SIG-M5 treated with dmso at 0.1 percent for 504 hours (cell line): ENCODE results near the gene SYT14.
"Not testable (repeated sequence)": the region's sequence is repeated elsewhere in the genome, so short reads cannot be mapped to it uniquely, and the experiment has no call there.

Source experiments
- DNase-seq: peaks from one replicate; lab custom pipeline; 2025; ENCODE audit not compliant: unreplicated experiment; lab: John Stamatoyannopoulos, UW

Gene SYT14

DNA sequence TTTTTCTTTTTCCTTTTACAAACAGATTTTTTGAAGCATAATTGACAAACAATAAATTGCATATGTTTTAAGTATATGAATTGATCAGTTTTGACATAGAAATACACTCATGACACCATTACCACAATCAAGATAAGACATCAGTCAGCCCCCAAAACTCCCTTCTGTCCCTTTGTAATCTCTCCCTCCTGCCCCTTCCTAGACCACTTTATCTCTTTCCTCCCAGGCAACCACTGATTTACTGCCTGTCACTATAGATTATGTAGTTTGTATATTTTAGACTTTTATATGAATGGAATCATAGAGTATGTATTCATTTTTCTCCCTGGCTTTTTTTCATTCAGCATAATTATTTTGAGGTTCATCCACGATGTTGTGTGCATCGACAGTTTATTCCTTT lies 6.9 kb upstream of the SYT14 start:
- DNase-seq: no peak

DNA sequence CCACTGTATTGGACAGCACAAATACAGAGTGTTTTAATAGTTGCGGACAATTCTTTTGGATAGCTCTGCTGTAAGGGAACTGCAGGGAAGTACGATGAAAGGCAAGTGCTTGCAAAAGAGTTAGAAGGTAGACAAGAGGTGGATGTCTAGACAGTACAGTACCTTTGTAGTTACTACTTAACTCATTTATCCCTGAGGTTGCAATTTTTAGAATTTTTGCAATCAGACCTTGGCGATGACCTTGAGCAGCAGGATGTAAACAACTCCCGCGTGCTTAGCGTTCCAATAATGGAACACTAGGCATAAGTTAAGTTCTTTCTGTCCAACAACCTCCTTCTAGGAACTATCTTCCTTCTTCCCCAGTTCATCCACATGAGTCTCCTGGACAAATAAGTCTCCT lies 1.9 kb upstream of the SYT14 start:
- no peak for DNase-seq

DNA sequence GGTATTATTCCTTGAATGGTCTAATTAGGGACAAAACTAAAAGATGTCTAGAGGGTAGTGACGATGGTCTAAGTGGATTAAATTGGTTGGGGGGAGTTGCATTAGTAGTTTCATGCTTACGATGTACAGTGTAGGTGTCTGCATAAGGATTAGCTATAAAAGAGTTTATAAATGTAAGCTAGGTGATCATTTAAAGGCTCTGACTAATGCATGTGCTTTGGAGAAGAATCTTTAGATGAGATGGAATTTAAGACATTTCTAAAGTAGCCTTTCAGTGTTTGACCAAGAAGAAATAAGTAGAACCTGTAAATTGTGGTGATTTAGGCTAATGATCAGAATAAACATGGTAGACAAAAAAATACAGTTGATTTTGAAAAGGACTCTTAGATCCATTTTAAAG lies 7.4 kb downstream of the SYT14 start:
- DNase-seq: no peak

DNA sequence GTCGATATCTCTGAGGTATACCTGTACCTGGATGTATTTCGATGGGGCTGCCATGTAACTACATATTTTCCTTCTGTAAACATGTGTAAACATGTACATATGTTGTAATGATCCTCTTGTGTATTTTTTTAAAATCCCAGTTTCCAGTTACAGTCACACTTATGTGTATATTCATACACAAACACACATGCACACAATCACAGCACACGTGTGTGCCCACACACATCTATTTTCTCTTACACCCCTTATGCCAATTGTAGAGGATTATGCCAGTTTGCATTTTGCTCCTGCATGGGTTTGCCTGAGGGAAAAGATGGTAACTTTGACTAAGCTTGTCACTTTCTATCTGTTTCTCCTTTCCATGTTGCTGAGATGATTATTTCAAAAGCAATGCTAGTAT lies 10.1 kb downstream of the SYT14 start:
- no peak for DNase-seq

DNA sequence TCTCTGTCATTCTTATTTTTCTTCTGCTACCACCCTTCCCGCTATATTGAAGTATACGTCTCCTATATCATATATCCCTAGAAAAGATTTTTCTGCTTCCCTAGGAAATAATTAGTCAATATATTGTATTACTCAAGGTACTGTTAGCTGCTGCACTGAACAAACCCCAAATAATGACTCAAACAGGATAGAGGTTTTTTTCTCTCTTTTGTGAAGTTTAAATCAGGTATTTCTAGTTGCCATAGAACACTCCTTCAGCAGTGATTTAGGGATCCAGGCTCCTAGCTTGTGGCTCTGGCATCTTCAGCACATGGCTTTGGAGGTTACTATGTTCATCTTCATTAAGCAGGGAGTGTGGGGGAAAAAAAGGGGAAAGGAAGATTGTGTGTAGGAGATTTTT lies 18.1 kb downstream of the SYT14 start:
- DNase-seq: no peak

DNA sequence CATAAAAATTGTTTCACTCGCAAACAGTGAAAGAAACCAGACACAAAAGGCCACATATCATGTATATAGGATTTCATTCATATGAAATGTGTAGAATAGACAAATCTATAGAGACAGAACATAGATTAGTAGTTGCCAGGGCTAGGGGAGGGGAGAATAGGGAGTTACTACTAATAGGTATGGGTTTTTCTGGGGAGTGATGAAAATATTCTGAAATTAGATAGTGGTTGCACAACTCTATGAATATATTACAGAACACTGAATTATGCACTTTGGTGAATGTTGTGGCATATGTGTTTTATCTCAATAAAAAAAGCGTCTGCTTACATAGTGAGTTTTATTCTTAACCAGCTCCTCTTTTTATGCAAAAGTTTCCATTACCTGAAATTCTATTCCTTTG lies 21.6 kb downstream of the SYT14 start:
- no peak for DNase-seq

DNA sequence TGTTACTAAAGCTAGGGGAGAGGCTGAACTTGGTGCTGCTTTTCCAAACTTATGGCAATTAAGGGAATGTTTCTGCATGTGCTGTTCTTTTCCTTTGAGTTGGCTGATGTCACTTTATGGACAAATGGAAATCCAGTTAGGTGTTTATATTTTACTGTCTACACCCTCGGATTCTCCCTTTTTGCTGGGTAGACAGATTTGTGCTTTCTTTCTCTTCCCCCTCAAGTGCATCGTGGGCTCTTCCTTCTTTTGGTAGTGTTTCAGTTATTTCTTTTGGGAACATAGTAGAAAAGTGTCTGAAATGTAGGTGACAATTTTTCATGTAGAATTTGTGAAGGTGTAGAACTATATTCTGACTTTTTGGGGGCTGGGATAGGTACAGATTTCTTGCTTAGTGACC lies 22.9 kb downstream of the SYT14 start:
- DNase-seq: no peak

DNA sequence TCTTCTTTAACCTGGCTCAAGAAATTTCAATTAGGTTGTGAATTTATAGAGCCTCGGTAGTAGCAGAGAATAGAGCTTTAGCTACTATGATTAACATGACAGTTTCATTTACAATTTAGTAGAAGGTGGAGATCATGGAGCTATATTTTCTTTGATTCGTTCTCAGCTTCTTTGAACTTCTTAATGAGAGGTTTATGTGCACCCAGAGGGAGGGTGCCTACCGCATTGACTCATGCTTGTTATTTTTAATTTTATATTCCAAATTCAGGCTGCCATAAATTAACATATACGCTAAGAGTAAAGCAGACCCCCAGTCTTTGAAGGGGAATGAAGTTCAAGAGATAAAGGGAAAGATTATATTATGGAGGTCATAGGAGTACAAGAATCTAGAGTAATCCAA lies 24.4 kb downstream of the SYT14 start:
- no peak for DNase-seq

DNA sequence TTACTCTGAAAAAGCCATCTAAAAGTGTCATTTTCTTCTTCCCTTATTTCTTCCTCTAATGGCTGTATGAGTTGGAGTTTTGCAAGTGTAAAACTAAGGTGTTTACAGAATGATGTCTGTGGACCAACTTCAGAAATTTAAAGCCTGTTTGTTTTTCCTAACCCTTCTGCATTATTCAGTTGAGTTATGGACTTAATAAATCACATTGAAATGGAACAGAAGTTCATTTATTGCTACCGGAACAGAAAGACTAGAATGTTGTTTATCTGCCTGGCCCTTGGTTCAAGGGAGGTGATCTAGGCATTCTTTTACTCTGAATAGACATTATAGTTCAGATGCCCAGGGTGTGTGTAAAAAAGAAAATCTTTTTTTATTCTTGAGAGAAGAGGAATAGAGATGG lies 24.8 kb downstream of the SYT14 start:
- no peak for DNase-seq

DNA sequence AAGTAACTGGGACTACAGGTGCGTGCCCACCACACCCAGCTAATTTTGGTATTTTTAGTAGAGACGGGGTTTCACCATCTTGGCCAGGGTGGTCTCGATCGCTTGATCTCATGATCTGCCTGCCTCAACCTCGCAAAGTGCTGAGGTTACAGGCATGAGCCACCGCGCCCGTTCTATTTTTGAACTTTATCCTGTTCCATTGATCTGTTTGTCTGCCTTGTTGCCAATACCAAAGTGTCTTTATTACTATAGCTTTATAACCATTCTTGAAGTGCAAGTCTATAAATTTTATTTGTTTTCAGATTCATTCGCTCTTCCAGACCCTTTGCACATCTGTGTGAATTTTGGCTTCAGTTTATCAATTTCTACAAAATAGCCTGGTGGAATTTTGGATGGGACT lies 28.0 kb downstream of the SYT14 start:
- DNase-seq: no peak

DNA sequence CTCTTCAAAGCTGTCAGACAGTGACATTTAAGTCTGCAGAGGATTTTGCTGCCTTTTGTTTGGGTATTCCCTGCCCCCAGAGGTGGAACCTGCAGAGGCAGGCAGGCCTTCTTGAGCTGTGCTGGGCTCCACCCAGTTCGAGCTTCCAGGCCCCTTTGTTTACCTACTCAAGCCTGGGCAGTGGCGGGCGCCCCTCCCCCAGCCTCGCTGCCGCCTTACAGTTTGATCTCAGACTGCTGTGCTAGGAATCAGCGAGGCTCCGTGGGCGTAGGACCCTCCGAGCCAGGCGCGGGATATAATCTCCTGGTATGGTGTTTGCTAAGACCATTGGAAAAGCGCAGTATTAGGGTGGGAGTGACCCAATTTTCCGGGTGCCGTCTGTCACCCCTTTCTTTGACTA lies 40.7 kb downstream of the SYT14 start:
- not testable (repeated sequence) for DNase-seq

DNA sequence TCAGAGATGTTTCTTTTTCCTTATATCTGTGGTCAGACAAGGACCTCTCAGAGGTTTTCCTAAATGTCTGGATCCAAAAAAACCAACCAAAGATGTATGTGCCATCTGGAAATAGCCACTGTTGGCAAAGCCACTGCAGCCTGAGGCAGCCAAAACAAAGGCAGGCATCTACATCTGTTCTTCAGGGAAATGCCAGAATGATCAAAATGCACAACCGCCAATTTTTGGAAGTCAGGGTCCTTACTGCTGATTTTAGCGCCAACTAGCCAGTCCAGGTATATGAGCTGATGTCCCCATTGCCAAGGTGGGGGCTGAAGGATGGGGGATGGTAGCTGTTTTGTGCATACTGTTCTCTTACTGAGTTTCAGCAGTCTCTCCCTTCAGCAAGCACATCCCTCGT lies 45.9 kb downstream of the SYT14 start:
- DNase-seq: no peak

DNA sequence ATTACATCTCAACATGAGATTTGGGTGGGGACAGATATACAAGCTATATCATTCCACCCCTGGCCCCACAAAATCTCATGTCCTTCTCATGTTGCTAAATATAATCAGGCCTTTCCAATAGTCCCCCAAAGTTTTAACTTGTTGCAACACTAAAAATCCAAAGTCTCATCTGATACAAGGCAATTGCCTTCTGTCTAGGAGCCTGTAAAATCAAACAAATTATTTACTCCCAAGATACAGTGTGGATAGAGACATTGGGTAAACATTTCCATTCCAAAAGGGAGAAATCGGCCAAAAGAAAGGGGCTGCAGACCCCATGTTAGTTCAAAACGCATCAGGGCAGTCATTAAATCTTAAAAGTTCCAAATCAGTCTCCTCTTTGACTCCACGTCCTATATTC lies 47.0 kb downstream of the SYT14 start:
- DNase-seq: no peak

DNA sequence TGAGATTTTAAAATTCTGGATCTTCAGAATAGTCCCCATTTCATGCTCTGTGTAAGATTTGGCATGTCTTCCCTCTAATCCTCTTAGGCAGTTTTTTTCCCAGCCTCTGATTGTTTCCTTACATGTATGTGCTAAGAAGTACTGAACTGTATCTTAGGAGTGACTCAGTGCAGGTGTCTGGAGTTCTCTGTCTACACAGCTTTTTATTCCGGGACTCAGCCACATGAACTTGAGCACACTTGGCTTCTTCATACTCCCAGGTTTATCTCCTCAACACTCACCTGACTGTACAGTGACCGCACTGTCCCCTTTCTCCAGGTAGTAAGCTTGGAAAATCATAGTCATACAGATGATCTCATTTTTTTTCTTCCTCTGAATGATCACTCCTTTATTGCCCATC lies 50.7 kb downstream of the SYT14 start:
- no peak for DNase-seq

DNA sequence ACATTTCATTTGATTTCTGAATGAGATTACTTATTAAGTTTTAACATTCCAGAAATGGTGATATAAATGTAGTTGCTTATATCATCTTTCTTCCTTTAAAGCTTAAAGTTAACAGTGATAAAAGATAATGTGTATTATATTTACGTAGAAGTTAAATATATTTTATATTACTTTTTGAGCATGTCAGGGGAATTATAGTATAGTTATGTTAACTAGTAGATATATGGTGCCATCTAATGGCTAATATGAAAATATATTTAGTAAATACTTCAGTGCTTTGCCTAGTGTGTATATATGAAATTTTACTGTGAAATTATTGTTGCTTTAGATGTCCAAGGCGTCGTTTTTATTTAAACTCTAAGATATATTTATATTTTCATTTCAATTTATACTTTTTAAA lies 51.5 kb downstream of the SYT14 start:
- DNase-seq: peak; percentile 14

DNA sequence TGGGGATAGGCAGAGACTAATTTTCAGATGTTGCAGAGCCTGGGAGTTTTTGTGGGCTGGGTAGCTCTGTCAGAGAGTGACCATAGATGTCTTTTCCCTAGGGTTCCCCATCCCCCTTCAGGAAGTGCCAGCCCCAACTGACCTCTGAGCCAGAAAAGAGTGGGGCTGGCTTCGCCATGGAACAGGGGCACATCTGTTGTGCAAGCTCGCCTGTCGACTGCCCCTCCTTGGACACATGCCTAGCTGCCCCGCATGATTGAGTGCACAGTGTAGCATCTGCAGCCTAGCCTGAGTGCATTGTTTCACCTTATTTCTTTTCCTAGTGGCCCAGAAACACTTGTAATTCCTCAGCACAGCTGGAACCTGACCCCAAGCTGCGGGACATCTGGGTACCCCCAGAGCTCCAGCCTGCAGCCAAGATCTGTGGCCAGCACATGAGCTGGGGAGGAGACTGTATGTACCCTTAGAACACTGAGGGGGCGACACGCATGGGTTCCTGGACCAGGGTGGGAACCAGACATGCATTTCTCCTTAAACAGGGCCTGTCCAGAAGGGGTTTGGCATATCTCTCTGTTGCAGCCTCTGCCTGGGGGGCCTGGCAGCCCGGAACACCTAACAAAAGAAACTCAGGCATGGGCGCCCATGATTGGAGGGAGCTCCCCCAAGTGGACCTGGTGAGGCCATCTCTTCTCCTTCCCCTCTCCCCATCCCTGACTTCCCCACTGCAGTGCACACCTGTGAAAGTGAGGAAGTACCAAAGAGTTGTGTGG lies 55.2 kb downstream of the SYT14 start:
- no peak for DNase-seq

DNA sequence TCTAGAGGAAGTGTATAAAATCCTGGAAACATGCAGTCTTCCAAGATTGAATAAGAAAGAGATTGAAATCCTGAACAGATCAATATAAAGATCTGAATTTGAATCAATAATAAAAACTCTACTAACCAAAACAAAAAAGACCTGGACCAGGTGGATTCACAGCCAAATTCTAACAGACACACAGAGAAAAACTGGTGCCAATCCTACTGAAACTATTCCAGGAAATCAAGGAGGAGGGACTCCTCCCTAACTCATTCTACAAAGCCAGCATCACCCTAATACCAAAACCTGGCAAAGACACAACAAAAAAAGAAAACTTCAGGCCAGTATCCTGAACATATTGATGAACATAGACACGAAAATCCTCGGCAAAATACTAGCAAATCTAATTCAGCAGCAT lies 58.3 kb downstream of the SYT14 start:
- no peak for DNase-seq

DNA sequence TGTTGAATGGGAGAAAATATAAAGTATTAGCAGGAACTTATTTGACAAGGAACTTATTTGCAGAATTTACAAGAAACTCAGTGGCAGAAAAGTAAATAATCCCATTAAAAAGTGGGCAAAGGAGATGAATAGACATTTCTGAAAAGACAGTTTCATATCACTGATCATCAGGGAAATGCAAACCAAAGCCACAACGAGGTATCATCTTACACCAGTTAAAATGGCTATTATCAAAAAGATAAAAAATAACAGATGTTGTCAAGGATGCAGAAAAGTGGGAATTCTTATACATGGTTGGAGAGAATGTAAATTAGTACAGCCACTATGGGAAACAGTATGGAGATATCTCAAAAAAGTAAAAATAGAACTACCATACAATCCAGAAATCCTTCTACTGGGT lies 61.0 kb downstream of the SYT14 start:
- DNase-seq: no peak

DNA sequence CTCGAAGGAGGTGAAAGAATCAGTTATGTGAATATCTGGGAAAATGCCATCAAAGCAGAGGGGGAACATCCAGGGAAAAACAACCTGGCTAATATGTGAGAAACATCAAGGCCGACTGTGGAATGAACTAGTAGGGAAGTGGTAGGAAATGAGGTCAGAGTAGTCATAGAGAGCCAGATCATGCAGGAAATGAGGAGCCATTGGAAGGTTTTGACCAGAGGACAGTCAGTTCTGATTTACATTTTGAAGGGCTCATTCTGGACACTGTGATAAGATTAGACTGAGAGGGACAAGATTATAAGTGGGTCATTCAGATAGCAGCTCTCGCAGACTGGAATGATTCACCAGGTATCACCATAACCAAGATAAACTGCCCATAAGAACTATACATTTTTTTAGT lies 63.7 kb downstream of the SYT14 start:
- DNase-seq: no peak

DNA sequence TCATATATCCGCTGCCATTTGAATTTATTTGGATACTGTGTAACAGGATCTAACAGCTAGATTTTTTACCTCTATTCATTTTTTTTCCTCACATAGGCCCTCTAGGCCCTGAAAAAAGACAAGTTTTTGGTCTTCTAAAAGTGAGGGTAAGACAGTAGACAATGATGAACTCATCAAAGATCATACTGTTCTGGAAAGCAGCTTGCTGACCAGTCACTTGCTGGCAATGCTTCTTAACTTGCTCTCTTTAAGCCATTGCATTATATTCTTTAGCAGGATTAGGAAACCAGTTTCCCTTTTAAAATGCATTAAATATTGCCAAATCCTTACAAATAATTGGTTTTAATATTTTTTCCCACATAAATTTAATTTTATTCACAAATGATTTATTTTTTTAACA lies 65.5 kb downstream of the SYT14 start:
- no peak for DNase-seq

DNA sequence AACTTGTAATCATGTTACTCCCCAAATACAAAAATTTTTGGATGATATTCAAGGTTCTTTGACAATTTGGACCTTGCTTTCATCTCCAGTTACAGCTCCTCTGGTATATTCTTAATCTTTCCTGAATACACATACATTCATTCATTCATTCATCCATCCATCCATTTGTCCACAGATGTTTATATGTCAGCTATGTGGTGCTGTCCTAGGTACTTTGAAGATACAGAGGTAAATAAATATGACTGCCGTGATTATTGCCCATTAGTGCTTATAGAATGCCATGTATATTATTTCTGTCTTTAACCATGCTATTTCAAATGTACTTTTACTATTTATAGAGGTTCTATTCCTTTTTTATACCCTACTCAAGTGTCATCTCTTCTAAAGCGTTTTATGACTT lies 72.1 kb downstream of the SYT14 start:
- DNase-seq: no peak

DNA sequence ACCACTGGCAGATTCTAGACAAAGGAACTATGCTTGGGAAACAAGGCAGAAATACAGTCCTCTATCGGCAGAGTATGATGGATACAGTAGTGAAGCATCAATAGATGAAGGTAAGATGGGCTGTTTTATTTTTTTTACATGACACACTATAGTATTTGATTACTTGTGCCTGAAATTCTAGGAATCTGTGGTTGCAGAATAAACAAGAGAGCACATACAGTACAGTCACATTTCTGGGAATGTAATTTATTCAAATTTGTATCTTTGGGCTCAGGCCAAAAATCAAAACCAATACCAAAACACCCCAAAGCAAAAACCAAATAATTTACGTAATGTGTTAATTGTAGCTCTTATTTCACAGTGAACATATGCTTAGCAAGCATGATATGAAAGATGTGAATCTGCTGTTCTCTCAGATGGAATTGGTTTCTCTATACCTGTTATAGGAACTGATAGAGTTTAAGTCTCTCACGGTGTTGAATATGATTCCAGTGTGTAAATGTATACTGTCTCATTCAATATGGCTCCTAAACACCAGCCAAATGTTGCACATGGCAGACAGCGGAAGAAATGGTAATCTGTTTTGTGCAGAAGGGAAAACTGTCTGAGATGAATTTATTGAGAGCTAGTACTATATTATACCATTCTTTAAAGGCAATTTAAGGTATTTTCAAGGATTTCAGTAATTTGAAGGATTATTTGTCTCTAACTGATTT lies 83.3 kb downstream of the SYT14 start:
- no peak for DNase-seq

DNA sequence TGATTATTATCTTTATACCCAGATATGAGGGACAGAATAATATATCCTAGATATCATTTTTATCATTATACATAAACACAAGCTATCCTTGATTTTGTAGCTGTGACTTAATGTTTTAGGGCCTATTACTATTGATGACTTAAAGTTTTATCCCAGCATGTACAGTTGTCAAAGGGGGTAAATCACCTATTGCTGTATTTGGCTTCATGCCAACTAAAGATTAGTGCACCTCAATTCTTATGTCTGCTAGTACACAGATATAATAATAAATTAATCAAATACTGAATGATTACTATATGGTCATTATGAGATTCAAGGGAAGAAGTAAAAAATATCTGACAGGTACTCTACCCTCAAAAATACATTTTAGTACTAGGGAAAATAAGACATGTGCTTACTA lies 84.0 kb downstream of the SYT14 start:
- DNase-seq: no peak
